ENCODE results near the gene SPATS2L.

The SPATS2L gene

DNA sequence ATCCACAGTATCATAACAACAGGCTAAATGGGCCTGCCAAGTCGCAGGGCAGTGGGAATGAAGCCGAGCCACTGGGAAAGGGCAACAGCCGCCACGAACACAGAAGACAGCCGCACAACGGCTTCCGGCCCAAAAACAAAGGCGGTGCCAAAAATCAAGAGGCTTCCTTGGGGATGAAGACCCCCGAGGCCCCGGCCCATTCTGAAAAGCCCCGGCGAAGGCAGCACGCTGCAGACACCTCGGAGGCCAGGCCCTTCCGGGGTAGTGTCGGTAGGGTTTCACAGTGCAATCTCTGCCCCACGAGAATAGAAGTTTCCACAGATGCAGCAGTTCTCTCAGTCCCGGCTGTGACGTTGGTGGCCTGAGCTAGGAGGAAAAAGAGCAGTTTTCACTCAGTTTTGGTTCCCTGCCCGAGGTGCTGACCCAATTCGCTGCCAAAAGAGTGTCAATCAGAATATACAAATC lies 171.2 kb downstream of the SPATS2L start:
- no peak for TF ChIP-seq ZNF274 (IDR thresholded peaks at IDR 0.05; ENCODE audit: low read depth, low read length)
- H3K4me3 ChIP-seq (ENCODE audit: low read length) = no peak overlapping the region

DNA sequence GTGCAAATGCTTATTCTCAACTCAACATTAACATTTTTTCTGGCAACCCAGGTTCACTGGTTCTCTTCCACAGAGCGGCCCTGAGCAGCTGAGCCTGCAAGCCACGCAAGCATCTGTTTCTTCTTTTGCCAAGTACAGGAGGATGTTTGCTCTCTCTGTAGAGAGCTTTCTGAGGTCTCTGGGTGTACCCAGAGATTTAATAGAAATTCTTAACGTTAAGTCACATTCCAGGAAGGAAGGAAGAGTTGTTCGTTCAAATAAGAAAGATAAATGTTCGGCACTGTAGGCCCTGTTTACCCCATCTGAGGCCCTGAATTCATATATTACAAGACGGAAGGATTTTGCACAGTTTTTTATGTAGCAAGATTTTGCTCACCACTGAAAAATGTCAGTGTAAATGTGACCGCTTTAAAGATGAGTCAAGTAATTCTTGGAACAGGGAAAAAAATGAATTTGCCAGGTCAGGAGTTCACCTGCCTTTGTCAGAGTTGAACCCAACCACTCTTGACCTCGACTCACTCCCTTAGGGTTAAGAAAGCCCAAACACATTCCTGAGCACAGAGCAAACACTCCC lies 173.3 kb downstream of the SPATS2L start:
- no peak overlapping the region for H3K4me3 ChIP-seq (ENCODE audit: low read length)

DNA sequence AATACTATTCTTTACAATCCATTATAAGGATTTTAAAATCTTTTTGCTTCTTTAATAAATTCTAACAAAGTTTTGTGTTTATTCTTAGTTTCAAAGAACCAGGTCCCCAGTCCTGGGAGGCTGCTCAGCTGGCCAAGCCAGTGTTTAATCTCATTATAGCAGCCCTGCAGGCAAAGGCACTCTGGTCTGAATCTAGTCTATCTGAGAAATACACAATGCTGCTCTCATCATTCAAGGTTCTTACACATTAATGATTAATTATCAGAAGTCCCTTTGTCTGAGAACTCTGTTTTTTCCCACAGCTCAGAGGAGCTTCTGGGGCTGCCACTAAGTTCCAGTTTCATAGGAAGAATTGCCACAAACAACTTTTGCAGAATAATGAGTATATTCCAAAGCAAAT lies 175.7 kb downstream of the SPATS2L start:
- no peak overlapping the region for H3K4me3 ChIP-seq (ENCODE audit: low read length)
- no peak for TF ChIP-seq ZNF274 (IDR thresholded peaks at IDR 0.05; ENCODE audit: low read depth, low read length)

More for the DNA sequence above, 173.3 kb downstream of the SPATS2L start:
- no peak for TF ChIP-seq ZNF274 (IDR thresholded peaks at IDR 0.05; ENCODE audit: low read depth, low read length)

DNA sequence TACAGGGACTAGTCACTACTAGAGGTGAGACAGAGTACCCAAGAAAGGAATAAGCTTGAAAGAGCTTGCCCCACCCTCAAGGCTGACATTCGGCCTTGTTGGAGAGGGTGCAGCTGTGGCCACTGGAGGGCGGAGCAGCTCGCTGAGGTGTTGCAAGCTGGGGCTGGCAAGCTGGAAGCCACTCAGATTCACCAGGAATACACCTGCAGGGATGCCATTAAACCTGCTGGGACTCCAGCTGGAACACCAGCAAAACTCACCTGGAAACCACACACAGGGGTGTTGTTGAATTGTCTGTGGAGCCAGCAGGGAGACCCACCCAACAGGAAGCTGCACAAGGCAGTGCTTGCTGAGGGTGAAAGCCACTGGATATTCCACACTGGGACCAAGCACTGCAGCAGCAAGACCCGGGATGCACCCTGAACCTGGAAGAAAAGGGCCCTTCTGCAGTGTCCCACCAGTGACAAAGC lies 177.3 kb downstream of the SPATS2L start:
- TF ChIP-seq ZNF274 (IDR thresholded peaks at IDR 0.05; ENCODE audit: low read depth, low read length) = no peak
- H3K4me3 ChIP-seq (ENCODE audit: low read length) = no peak overlapping the region

DNA sequence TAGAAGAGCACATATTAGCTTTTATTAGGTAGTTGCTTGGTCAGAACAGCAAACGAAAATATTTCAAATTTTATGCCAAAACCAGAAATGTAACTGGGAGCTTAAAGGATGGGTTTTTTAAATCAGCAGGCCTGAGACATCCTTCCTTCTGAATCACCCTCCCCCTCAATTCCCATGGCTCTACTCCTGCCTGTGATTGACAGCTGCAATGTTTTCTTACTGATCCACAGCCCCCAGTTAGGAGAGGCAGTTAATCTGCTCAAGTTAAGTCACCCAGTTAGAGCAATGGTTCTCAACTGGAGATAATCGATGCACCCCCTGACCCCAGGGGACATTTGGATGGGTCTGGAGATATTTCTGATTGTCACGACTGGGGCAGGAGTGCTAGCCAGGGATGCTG lies 178.4 kb downstream of the SPATS2L start:
- H3K4me3 ChIP-seq (ENCODE audit: low read length) = no peak overlapping the region
- no peak for TF ChIP-seq ZNF274 (IDR thresholded peaks at IDR 0.05; ENCODE audit: low read depth, low read length)

DNA sequence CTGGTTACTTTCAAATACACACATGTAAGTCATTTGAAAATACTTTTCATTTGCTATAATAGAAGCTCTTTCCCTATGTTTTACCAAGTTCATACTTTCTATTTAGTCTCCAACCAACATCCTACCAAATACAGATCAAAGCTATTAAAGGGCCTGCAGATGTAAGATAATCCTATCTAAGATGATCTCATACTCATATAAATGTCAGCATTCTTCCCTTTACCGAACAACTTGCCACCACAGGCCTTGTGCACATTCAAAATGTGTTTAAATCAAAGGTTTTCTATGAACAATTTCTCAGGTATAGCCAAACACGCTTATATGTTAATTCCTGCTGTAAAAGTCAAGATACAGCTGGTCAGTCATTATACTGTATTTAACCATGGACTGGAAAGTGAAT lies 180.0 kb downstream of the SPATS2L start:
- no peak overlapping the region for H3K4me3 ChIP-seq (ENCODE audit: low read length)
- no peak for TF ChIP-seq ZNF274 (IDR thresholded peaks at IDR 0.05; ENCODE audit: low read depth, low read length)

DNA sequence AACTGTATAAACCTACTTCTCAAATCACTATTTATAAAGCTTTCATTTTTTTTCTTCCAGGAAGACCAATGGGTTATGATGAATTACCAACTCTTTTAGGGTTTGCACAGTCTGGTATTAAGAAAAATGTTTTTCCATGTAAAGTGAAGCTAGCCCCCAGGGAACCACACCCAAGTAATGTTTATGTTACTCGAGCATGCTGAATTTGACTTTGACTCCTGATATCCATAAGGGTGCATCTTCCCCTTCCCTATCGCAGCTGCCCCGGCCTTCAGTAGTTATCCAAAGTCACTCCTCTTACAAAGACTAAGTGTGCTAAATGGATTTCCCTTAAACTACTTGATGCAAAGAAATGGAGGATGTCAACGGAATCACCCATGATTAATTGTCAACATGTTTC lies 181.7 kb downstream of the SPATS2L start:
- H3K4me3 ChIP-seq (ENCODE audit: low read length) = no peak overlapping the region
- no peak for TF ChIP-seq ZNF274 (IDR thresholded peaks at IDR 0.05; ENCODE audit: low read depth, low read length)

DNA sequence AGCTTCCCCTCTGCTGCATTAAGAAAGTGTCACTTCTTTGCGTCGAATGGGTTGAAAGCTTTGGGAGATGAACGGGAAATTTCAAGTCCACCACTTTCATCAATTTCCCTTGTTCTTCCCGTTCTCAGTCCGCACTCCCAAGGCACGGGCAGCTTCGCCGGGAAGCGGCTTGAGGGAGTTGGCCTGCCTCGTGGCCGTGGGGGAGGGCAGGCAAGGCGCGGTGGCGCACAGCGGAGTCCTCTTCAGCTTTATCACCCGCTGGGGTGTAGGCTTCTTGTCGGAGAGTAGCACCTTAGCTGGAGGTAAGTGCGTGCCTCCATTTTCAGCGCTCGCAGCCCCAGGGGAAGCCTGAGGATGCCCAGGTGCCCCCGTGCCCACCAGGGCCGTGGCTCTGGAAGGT lies 183.5 kb downstream of the SPATS2L start:
- no peak overlapping the region for H3K4me3 ChIP-seq (ENCODE audit: low read length)

DNA sequence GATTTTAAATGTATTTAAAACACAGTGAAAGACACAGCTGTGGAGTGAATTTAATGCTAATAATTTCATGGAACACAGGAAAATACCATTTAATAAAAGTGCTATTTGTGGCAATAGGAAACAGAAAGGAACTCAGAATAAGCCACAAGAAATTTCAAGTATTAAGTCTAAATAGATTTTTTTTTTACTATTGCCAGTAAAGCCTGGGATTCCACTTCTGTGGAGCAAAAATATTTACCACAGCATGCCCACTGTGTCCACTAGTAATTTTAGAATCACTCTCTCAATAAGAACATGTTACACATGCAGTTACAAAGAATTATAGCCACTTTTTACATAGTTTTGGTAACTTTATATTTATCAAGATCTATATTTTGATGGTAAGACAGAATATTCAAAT lies 186.2 kb downstream of the SPATS2L start:
- no peak overlapping the region for H3K4me3 ChIP-seq (ENCODE audit: low read length)
- no peak for TF ChIP-seq ZNF274 (IDR thresholded peaks at IDR 0.05; ENCODE audit: low read depth, low read length)

More for the DNA sequence above, 183.5 kb downstream of the SPATS2L start:
- TF ChIP-seq ZNF274 (IDR thresholded peaks at IDR 0.05; ENCODE audit: low read depth, low read length) = no peak

DNA sequence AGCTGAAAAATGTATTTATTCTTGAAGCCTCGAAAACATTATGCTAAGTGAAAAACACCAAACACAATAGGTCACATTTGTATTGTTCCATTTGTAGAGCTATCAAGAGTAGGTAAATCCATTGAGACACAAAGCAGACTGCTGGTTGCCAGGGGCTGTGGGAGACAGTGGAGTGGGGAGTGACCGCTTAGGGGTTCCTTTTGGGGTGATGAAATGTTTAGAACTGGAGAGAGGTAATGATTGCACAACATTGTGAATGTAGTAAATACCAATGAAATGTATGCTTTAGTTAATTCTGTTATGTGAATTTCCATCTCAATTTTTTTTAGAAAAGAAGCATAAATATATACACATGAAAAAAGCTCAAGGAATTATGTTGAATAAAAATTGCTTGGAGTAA lies 187.6 kb downstream of the SPATS2L start:
- no peak overlapping the region for H3K4me3 ChIP-seq (ENCODE audit: low read length)
- no peak for TF ChIP-seq ZNF274 (IDR thresholded peaks at IDR 0.05; ENCODE audit: low read depth, low read length)

DNA sequence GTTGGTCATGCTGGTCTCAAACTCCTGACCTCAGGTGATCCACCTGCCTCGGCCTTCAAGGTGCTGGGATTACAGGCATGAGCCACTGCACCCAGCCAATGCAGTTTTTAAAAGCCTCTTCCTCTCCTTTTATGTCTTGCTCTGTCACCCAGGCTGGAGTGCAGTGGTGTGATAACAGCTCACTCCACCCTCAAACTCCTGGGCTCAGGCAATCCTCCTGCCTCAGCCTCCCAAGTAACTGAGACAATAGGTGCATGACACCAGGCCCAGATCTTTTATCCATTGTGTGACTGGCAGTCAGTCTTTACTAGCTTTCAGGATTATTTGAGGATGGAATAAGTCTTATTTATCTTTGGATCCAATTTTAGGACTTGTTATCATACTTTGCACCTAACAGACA lies 190.2 kb downstream of the SPATS2L start:
- H3K4me3 ChIP-seq (ENCODE audit: low read length) = no peak overlapping the region
- TF ChIP-seq ZNF274 (IDR thresholded peaks at IDR 0.05; ENCODE audit: low read depth, low read length) = no peak

DNA sequence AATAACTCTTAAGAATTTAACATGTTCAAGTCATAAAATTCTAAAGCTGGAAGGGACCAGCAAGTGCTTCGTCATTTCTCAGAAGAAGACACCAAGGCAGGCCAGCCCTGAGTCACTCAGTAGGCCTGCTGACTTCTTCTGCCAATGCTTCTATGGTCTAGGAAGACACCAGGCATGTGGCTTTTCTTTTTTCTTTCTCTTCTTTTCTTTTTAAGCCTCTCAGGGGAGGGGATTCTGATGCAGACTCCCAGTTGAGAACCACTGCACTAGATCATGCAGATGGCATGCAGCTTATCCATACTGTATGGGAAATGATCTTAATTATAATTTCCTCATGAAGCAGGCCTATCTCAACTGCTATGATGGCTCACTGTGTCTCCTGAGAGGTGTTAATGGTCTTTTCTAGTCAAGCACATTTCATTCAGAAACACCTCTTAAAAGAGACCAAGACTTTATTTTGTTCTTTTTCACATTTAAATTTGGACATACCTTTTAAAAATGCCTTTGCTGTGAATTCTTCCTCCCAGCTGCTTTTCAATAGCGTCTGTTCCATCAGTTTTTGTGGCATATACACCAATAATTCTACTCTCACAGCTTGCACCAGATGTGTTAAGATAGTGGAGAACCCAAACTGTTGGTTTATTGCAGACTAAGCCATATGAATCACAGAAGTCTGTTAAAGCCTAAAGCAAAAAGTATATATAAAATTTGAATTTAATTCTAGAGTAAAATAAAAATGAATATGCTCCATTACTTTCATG lies 192.1 kb downstream of the SPATS2L start:
- TF ChIP-seq ZNF274 (IDR thresholded peaks at IDR 0.05; ENCODE audit: low read depth, low read length) = no peak
- no peak overlapping the region for H3K4me3 ChIP-seq (ENCODE audit: low read length)

DNA sequence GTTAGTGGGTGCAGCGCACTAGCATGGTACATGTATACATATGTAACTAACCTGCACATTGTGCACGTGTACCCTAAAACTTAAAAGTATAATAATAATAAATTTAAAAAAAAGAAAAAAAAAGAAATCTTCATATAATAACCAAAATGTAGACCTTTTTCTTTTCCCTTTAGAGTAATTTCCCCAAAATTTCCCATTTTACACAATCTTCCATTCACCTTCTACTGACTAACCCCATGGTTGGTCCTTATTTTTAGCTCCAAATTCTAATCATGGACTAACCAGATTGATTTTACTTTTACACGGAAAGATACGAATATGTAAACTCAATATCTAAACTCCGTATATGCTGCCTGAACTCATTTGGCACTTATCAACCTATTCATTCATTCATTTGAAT lies 195.7 kb downstream of the SPATS2L start:
- TF ChIP-seq ZNF274 (IDR thresholded peaks at IDR 0.05; ENCODE audit: low read depth, low read length) = no peak
- H3K4me3 ChIP-seq (ENCODE audit: low read length) = no peak overlapping the region

DNA sequence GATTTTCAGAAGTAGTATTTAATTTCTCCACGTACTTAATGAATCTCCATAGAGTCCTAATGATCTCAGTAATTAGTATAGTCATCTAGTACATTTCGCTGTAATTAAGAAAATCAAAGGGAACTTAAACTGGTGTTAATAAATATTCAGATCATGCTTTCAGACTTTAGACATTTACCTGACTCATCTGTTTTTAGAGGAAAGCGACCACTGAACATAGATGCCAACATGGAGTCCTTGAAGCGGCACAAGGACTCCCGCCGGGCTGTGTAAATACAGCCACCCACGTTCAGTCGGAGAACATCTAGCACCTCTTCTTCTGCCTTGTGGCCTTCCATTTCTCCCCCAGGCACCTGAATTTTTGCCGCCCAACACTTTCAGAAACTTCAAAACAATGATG lies 200.2 kb downstream of the SPATS2L start:
- no peak for TF ChIP-seq ZNF274 (IDR thresholded peaks at IDR 0.05; ENCODE audit: low read depth, low read length)
- H3K4me3 ChIP-seq (ENCODE audit: low read length) = no peak overlapping the region

DNA sequence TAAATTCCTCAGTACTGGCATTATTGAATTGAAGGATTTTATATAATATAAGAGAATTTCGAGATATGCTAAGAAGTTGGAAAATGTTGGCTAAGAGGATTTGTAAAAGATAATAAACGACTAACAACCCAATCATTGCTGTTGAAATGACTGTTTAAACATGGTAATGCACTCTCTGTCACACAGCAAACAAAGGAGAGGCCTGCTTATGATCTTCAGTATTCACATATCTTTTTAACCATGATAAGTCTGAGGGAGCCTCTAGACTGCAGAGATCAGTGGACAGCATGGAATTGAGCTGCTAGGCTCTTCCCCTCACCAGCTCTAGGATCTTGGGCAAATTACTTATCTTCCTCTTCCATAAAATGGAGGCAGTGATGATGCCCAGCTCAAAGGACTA lies 200.7 kb downstream of the SPATS2L start:
- no peak for TF ChIP-seq ZNF274 (IDR thresholded peaks at IDR 0.05; ENCODE audit: low read depth, low read length)
- H3K4me3 ChIP-seq (ENCODE audit: low read length) = no peak overlapping the region
